Calu3 (cell line): ENCODE results near the gene PRUNE2. TPM values are rescaled to one million over a fixed set of nuclear protein-coding genes. Genes with fewer than 3 reads are reported as not detected.
A peak's percentile ranks its signal among the peaks of the same experiment; 100 is the strongest.

ENCODE experiments used
- BruUV-seq: library from RNA; stranded (reverse); fragments of 400-500 nt; replicated peaks from 2 replicates; lab custom pipeline; 2021; lab: Mats Ljungman, UMichigan
- CTCF ChIA-PET: fragments of 300-600 bp; sonication (Branson Sonifier 250); formaldehyde crosslinking; loops from one replicate; lab custom pipeline; 2022; ENCODE audit warnings: antibody characterized with exemption; lab: Charles Lee
- DNase-seq: peaks from one replicate; pipeline ENCODE4 v3.0.0; 2022
- H3K27ac Mint-ChIP-seq: one replicate; pipeline ENCODE4 v1.8.0; 2022; ENCODE audit warnings: mixed read lengths; ENCODE audit not compliant: unreplicated experiment
- H3K27me3 Mint-ChIP-seq: one replicate; pipeline ENCODE4 v1.8.0; 2022; ENCODE audit warnings: mixed read lengths; ENCODE audit not compliant: unreplicated experiment
- H3K36me3 Mint-ChIP-seq: one replicate; pipeline ENCODE4 v1.8.0; 2022; ENCODE audit warnings: mild to moderate bottlenecking, moderate library complexity, mixed read lengths; ENCODE audit not compliant: insufficient read depth, unreplicated experiment
- H3K4me1 Mint-ChIP-seq: one replicate; pipeline ENCODE4 v1.8.0; 2022; ENCODE audit warnings: mild to moderate bottlenecking, low read depth, mixed read lengths; ENCODE audit not compliant: unreplicated experiment
- H3K4me3 Mint-ChIP-seq: one replicate; pipeline ENCODE4 v1.8.0; 2022; ENCODE audit warnings: mild to moderate bottlenecking, low read depth, moderate library complexity, mixed read lengths; ENCODE audit not compliant: unreplicated experiment
- H3K9me3 Mint-ChIP-seq: one replicate; pipeline ENCODE4 v1.8.0; 2022; ENCODE audit warnings: low read depth, mixed read lengths; ENCODE audit not compliant: unreplicated experiment
- intact Hi-C: fragments of 100-400 bp; cut with micrococcal nuclease; formaldehyde crosslinking; loops from one replicate; pipeline ENCODE4 v1.10.0; 2022; ENCODE audit not compliant: unreplicated experiment
- total RNA-seq: library from RNA; stranded (reverse); gene quantifications from 2 replicates; pipeline ENCODE4 v1.2.3, GENCODE V29; 2022
- TF ChIP-seq, protein P1 (sequence below): fragments of 200-600 bp; IDR thresholded peaks from one replicate; pipeline ENCODE4 v1.8.0; 2022; ENCODE audit warnings: antibody characterized with exemption; ENCODE audit not compliant: unreplicated experiment

The PRUNE2 gene
- total RNA-seq, 1 experiment from 2014 or later = 0.07 TPM

DNA sequence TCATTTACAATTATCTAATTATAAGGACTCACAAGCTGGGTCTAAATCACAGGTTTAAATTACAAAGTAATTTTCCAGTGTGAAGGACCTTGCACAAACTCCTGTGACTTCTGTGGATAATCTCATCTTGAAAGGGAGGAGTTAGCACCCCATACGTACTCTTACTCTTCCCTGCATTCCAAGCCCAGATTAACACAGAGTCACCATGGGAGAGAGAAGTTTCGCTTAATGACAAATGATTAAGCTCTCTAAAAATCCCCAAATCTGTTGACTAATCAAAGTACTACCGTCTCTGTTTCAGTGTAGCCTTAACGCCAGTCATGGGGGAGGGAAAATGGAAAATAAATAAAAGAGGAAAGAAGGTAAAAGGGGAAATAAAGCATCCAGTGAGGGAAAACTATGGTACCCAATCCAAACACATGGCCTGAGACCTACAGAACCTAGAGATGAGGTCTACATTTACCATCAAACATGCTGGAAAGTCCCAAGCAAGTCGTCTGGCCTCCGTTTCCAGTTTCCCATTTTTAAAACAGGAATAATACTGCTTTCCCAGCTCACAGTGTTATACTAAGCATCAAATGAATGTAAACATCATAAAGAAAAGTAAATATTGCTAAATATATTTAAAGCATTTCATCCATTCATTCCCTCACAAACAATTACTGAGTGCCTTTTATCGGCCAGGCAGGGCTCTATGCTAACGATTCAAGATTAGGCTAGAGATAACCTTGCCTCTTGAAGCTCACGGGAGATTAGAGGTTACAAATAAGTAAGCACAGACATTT is 78.4 kb downstream of the PRUNE2 start:
- intact Hi-C loops = no loop called here
- H3K27ac Mint-ChIP-seq = no peak overlapping the region
- CTCF ChIA-PET = no interaction called here
- no peaks in the 10 kb centered on the region for H3K4me1 Mint-ChIP-seq
- no TSS peak for BruUV-seq
- DNase-seq = no peak
- TF ChIP-seq, protein P1, sequence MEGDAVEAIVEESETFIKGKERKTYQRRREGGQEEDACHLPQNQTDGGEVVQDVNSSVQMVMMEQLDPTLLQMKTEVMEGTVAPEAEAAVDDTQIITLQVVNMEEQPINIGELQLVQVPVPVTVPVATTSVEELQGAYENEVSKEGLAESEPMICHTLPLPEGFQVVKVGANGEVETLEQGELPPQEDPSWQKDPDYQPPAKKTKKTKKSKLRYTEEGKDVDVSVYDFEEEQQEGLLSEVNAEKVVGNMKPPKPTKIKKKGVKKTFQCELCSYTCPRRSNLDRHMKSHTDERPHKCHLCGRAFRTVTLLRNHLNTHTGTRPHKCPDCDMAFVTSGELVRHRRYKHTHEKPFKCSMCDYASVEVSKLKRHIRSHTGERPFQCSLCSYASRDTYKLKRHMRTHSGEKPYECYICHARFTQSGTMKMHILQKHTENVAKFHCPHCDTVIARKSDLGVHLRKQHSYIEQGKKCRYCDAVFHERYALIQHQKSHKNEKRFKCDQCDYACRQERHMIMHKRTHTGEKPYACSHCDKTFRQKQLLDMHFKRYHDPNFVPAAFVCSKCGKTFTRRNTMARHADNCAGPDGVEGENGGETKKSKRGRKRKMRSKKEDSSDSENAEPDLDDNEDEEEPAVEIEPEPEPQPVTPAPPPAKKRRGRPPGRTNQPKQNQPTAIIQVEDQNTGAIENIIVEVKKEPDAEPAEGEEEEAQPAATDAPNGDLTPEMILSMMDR = no peak
- H3K9me3 Mint-ChIP-seq = no peaks in the 10 kb centered on the region
- peaks cover 3% of the 10 kb centered on the region for H3K27me3 Mint-ChIP-seq
- no peaks in the 10 kb centered on the region for H3K36me3 Mint-ChIP-seq
- no peak overlapping the region for H3K4me3 Mint-ChIP-seq

DNA sequence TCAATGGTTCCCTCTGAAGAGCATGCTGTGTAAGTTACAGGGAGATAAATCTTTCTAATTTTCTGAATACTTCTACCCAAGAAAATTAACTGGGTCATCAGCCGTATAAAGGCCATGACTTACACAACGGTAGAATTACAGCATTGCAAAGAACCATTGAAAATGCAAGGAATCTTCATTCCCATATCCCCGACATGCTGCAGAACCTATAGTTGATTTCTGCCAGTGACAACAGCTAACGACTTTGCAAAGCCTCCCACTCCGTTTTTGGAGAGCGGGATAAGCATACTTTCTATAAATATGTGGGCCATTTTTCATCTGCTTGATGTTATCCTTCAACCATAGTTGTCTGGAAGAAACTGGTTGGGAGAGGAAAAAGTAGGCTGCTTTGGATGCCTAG is 85.5 kb downstream of the PRUNE2 start:
- peaks cover 12% of the 10 kb centered on the region for H3K4me1 Mint-ChIP-seq
- CTCF ChIA-PET = no interaction called here
- DNase-seq = no peak
- no peaks in the 10 kb centered on the region for H3K9me3 Mint-ChIP-seq
- intact Hi-C loops = no loop called here
- no peak overlapping the region for H3K4me3 Mint-ChIP-seq
- BruUV-seq = no TSS peak
- H3K27ac Mint-ChIP-seq = no peak overlapping the region
- TF ChIP-seq, protein P1 = no peak
- no peaks in the 10 kb centered on the region for H3K36me3 Mint-ChIP-seq
- H3K27me3 Mint-ChIP-seq = peaks cover 13% of the 10 kb centered on the region

DNA sequence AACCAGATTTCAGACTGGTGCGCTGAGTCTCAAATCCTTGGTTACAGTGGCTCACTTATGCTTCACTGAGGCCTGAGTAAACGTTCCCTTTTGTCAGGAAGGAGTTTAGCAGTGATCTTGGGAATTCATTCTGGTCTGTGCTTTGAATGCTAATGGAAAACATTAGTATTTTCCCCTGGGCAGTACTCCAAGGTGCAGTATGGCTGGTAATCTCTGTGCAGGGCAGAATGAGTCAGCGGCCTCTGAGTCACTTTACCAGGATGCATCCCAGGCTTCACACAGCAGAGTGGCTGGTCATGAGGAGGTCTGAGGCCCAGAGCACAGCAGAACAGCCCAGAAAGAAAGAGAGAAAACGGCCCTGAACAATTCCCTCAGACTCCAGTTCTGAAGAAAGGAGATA is 87.6 kb downstream of the PRUNE2 start:
- no TSS peak for BruUV-seq
- Mint-ChIP-seq H3K27ac (no peak overlapping the region), H3K36me3 (no peaks in the 10 kb centered on the region), H3K9me3 (no peaks in the 10 kb centered on the region), H3K4me1 (peaks cover 12% of the 10 kb centered on the region), H3K4me3 (no peak overlapping the region), H3K27me3 (peaks cover 13% of the 10 kb centered on the region)
- intact Hi-C loops = loop anchor here (10.0 kb wide), 1 partner anchor 87 kb away; the partner anchor contains the start of gene PRUNE2
- DNase-seq = peak; percentile 61
- TF ChIP-seq, protein P1 = no peak
- CTCF ChIA-PET = interaction anchor here (0.6 kb wide), 1 partner anchor 375 kb away, joined by 3 read pairs; no protein-coding TSS in a partner anchor

DNA sequence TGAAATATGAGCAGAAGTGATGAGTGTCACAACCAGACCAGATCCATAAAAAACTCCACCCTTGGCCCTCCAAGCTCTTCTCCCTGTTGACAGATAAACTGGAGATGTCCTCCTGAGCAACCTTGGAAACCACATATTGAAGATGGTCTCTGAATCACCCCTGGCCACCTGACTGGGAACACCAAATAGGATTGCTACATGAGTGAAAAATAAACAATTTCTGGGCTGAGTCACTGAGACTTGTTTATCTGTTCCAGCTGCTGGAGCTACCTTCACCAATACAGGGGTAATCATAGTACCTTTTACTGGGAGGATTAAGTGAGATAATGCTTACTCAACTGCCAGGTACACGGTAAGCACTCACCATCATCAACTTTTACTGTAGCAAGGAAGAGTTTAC is 88.4 kb downstream of the PRUNE2 start:
- CTCF ChIA-PET = interaction anchor here (0.6 kb wide), 1 partner anchor 374 kb away, joined by 3 read pairs; no protein-coding TSS in a partner anchor

More for the DNA sequence above, 88.4 kb downstream of the PRUNE2 start:
- intact Hi-C loops = loop anchor here (10.0 kb wide), 1 partner anchor 87 kb away; the partner anchor contains the start of gene PRUNE2
- peaks cover 17% of the 10 kb centered on the region for H3K27me3 Mint-ChIP-seq
- H3K27ac Mint-ChIP-seq = no peak overlapping the region
- BruUV-seq = no TSS peak
- no peak overlapping the region for H3K4me3 Mint-ChIP-seq
- H3K36me3 Mint-ChIP-seq = no peaks in the 10 kb centered on the region
- H3K4me1 Mint-ChIP-seq = peaks cover 12% of the 10 kb centered on the region
- TF ChIP-seq, protein P1 = no peak
- H3K9me3 Mint-ChIP-seq = no peaks in the 10 kb centered on the region
- no peak for DNase-seq
